GM12878 (cell line): ENCODE results near the gene PDZD7. TPM values are rescaled to one million over a fixed set of nuclear protein-coding genes. Genes with fewer than 3 reads are reported as not detected.

Experiments used
- ATAC-seq: fragments of 200-7000 bp; cut with Tn5 transposase; 3 replicates; pipeline ENCODE4 v1.9.1; 2020; ENCODE audit warnings: mild to moderate bottlenecking, moderate library complexity
- BruUV-seq: library from RNA; stranded (reverse); fragments of 400-500 nt; replicated peaks from 2 replicates; lab custom pipeline; 2021; lab: Mats Ljungman, UMichigan
- CTCF ChIA-PET: fragments of 300-600 bp; sonication (Branson Sonifier 250); formaldehyde crosslinking; extraction: SDS; loops from one replicate; lab custom pipeline; 2021; ENCODE audit warnings: inconsistent platforms; lab: Yijun Ruan, JAX
- POLR2A ChIA-PET: fragments of 350-600 bp; formaldehyde crosslinking; extraction: SDS; loops from one replicate; lab custom pipeline; 2021; ENCODE audit warnings: inconsistent platforms; lab: Charles Lee
- RAD21 ChIA-PET: fragments of 300-600 bp; sonication (Branson Sonifier 250); formaldehyde crosslinking; loops from one replicate; lab custom pipeline; 2023; ENCODE audit warnings: antibody characterized with exemption; ENCODE audit not compliant: unreplicated experiment; lab: Charles Lee
- SMC1A ChIA-PET: fragments of 300-600 bp; sonication (Branson Sonifier 250); formaldehyde crosslinking; loops from one replicate; lab custom pipeline; 2023; ENCODE audit not compliant: unreplicated experiment, uncharacterized antibody; lab: Charles Lee
- DNase-seq: peaks from one replicate; pipeline ENCODE4 v3.0.0-alpha.2; 2011; ENCODE audit warnings: low read depth, low spot score
- FAIRE-seq: peaks from 3 replicates; lab custom pipeline; 2011; peaks lifted over from hg19 to GRCh38; lab: Jason Lieb, UNC
- H2AFZ ChIP-seq: 2 replicates; pipeline ENCODE4 v1.6.0; 2011; ENCODE audit warnings: low read depth, low read length, control low read depth; ENCODE audit not compliant: control insufficient read depth
- H3K27ac ChIP-seq: 2 replicates; pipeline ENCODE4 v1.5.1; 2011; ENCODE audit warnings: control low read depth; ENCODE audit not compliant: control insufficient read depth, insufficient read depth
- H3K27me3 ChIP-seq, 2 experiments: replicated peaks in 1 of 2; 2 replicates each; pipeline versions ENCODE4 v1.6.0 to v1.6.1; 2011; ENCODE audit warnings: low read length in 1 of 2; ENCODE audit not compliant: control insufficient read depth in 2 of 2, insufficient read depth in 2 of 2
- H3K36me3 ChIP-seq, 2 experiments: 2 replicates each; pipeline ENCODE4 v1.5.1; 2011; ENCODE audit warnings: low read length in 1 of 2; ENCODE audit not compliant: control insufficient read depth in 2 of 2, insufficient read depth in 2 of 2
- H3K4me1 ChIP-seq: 2 replicates; pipeline ENCODE4 v1.6.1; 2011; ENCODE audit warnings: mild to moderate bottlenecking, low read length, moderate library complexity, mixed read lengths; ENCODE audit not compliant: control insufficient read depth, insufficient read depth
- H3K4me2 ChIP-seq: 2 replicates; pipeline ENCODE4 v1.6.0; 2011; ENCODE audit warnings: control low read depth; ENCODE audit not compliant: control insufficient read depth, insufficient read depth
- H3K4me3 ChIP-seq: fragments of 200-600 bp; sonication (generic); 2 replicates; pipeline ENCODE4 v1.5.1; 2016
- H3K79me2 ChIP-seq: 2 replicates; pipeline ENCODE4 v1.6.0; 2011; ENCODE audit warnings: low read length; ENCODE audit not compliant: control insufficient read depth, insufficient read depth
- H3K9ac ChIP-seq: 2 replicates; pipeline ENCODE4 v1.8.0; 2011; ENCODE audit warnings: low read length, control low read depth, mixed read lengths; ENCODE audit not compliant: control insufficient read depth, insufficient read depth
- H3K9me3 ChIP-seq: replicated peaks from 3 replicates; pipeline ENCODE4 v1.5.1; 2011; ENCODE audit warnings: mild to moderate bottlenecking, low read length; ENCODE audit not compliant: control insufficient read depth, insufficient read depth
- H4K20me1 ChIP-seq: 2 replicates; pipeline ENCODE4 v1.6.0; 2011; ENCODE audit not compliant: control insufficient read depth, insufficient read depth
- MTA2 ChIP-seq: fragments of 450-650 bp; IDR thresholded peaks from 2 replicates; pipeline ENCODE4 v1.6.1; 2016; ENCODE audit warnings: low read depth, mild to moderate bottlenecking, moderate library complexity
- SREBF2 ChIP-seq: IDR thresholded peaks from 2 replicates; pipeline ENCODE4 v1.6.1; 2012; ENCODE audit warnings: mild to moderate bottlenecking, low read length
- TCF12 ChIP-seq: IDR thresholded peaks from 2 replicates; pipeline ENCODE4 v1.6.1; 2011; ENCODE audit warnings: low read depth, mild to moderate bottlenecking, low read length
- ZZZ3 ChIP-seq: IDR thresholded peaks from 2 replicates; pipeline ENCODE4 v1.6.1; 2011; ENCODE audit warnings: low read depth; ENCODE audit not compliant: control insufficient read depth, insufficient read length
- WGBS: methylation state at CpG from one replicate; pipeline ENCODE4 v1.1.6; 2016; ENCODE audit warnings: low lambda C conversion rate; ENCODE audit not compliant: insufficient replicate concordance, insufficient coverage; ENCODE audit errors: missing lambda C conversion rate; 5-methylcytosine and 5-hydroxymethylcytosine counted together
- in situ Hi-C: fragments of 300-500 bp; cut with MboI; formaldehyde crosslinking; loops from 9 replicates; pipeline ENCODE4 v1.14.3; 2018; ENCODE audit warnings: mixed read lengths
- intact Hi-C: fragments of 100-400 bp; cut with micrococcal nuclease; formaldehyde crosslinking; loops from one replicate; pipeline ENCODE4 v1.14.2; 2022; ENCODE audit not compliant: unreplicated experiment
- polyA plus RNA-seq, 11 experiments: library from polyadenylated mRNA; depleted of rRNA in 4 of 11; unstranded in 6 of 11; stranded (reverse) in 5 of 11; fragments of >200 nt; fragmentation: Nextera tagmentation in 4 of 11; fragmentation: Illumina TruSeq in 1 of 11; extraction: Ambion mirVana in 4 of 11; extraction: Trizol in 1 of 11; gene quantifications; 1 replicate in 1 of 11; 2 replicates in 10 of 11; pipeline versions ENCODE4 v1.2.1 to v1.2.3, GENCODE V29; 2011 to 2016; ENCODE audit warnings: inconsistent platforms in 2 of 11, missing spikeins in 2 of 11, low read depth in 1 of 11
- total RNA-seq, 4 experiments: library from RNA; depleted of rRNA in 3 of 4; stranded (reverse); fragments of >200 nt in 3 of 4; fragmentation: Illumina TruSeq in 1 of 4; extraction: Trizol in 1 of 4; gene quantifications; 2 replicates each; pipeline versions ENCODE4 v1.2.1 to v1.2.3, GENCODE V29; 2013 to 2021
- TF ChIP-seq, protein P1 (sequence below): fragments of 150-350 bp; IDR thresholded peaks from 2 replicates; pipeline ENCODE4 v1.6.1; 2016; ENCODE audit warnings: low read depth, low read length

PDZD7 gene
- total and polyA plus RNA-seq, 10 of the 15 experiments (the other 5 are each of a cell fraction or from before 2014, with no cell fraction given), result 0.01 to 0.20 (median 0.03) TPM; not detected in 7

DNA sequence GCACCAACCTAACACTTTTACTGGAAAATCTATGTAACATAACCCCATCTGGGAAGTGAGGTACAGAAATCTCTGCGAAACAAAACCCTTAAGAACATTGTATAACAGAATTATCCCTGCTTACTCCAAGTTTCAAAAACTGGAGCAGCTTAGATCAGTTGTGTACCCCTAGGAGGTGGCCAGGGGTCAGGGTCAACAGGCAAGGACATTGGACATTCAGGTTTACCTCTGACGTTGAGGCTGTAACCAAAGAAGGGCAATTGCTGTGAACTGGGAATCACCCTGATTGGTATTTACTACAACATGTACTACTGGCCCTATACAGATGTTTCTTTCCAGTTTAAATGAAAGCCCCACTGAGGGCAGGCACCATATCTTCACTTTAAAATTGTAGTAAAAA lies 13.2 kb upstream of the PDZD7 start:
- POLR2A ChIA-PET, result interaction anchor here (0.6 to 3.3 kb wide), 4 partner anchors 13 to 1009 kb away, joined by 3 to 42 read pairs (median 6); partner anchors contain the start of gene KAZALD1
- Histone ChIP-seq H4K20me1 (no peaks in the 10 kb centered on the region), H3K9me3 (no peaks in the 10 kb centered on the region), H3K36me3 (no peaks in the 10 kb centered on the region), H3K27ac (no peak overlapping the region), H3K4me2 (no peak overlapping the region), H3K79me2 (no peaks in the 10 kb centered on the region), H3K9ac (no peak overlapping the region), H3K27me3 (peaks cover 0 to 1% of the 10 kb centered on the region in 2 experiments; a peak in 2 of 4 replicates), H3K4me3 (no peak overlapping the region), H3K4me1 (peaks cover 5% of the 10 kb centered on the region; the same call in 1 of the 2 replicates), H2AFZ (no peak overlapping the region)
- intact Hi-C loops (no loop called here), in situ Hi-C loops (no loop called here)
- SMC1A ChIA-PET, result interaction anchor here (1.3 to 4.2 kb wide), 10 partner anchors 8 to 98 kb away, joined by 4 to 45 read pairs (median 16); partner anchors contain the start of genes KAZALD1, PDZD7 and SFXN3
- RAD21 ChIA-PET, result interaction anchor here (1.4 to 5.1 kb wide), 6 partner anchors 11 to 97 kb away, joined by 3 to 70 read pairs (median 14); partner anchors contain the start of genes KAZALD1, PDZD7 and SFXN3
- 48% methylated on average over 2 of the region's 2 CpGs for WGBS
- FAIRE-seq (no peak), DNase-seq (no peak), ATAC-seq (no peak)
- TF ChIP-seq MTA2, result no peak
- no peak for TF ChIP-seq SREBF2
- TF ChIP-seq, protein P1, sequence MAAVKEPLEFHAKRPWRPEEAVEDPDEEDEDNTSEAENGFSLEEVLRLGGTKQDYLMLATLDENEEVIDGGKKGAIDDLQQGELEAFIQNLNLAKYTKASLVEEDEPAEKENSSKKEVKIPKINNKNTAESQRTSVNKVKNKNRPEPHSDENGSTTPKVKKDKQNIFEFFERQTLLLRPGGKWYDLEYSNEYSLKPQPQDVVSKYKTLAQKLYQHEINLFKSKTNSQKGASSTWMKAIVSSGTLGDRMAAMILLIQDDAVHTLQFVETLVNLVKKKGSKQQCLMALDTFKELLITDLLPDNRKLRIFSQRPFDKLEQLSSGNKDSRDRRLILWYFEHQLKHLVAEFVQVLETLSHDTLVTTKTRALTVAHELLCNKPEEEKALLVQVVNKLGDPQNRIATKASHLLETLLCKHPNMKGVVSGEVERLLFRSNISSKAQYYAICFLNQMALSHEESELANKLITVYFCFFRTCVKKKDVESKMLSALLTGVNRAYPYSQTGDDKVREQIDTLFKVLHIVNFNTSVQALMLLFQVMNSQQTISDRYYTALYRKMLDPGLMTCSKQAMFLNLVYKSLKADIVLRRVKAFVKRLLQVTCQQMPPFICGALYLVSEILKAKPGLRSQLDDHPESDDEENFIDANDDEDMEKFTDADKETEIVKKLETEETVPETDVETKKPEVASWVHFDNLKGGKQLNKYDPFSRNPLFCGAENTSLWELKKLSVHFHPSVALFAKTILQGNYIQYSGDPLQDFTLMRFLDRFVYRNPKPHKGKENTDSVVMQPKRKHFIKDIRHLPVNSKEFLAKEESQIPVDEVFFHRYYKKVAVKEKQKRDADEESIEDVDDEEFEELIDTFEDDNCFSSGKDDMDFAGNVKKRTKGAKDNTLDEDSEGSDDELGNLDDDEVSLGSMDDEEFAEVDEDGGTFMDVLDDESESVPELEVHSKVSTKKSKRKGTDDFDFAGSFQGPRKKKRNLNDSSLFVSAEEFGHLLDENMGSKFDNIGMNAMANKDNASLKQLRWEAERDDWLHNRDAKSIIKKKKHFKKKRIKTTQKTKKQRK, result no peak
- TF ChIP-seq TCF12, result no peak
- TF ChIP-seq ZZZ3, result no peak
- CTCF ChIA-PET, result interaction anchor here (1.7 to 24.4 kb wide), 7 partner anchors 13 to 98 kb away, joined by 8 to 885 read pairs (median 22); partner anchors contain the start of genes KAZALD1, LZTS2, PDZD7 and SFXN3
- no TSS peak for BruUV-seq
